GM19468 (cell line): Measurements from ENCODE around the gene MACROD2.

Source experiments
- ATAC-seq: cut with Tn5 transposase; IDR thresholded peaks from one replicate; pipeline ENCODE4 v1.9.1; 2021; ENCODE audit warnings: mild to moderate bottlenecking, moderate library complexity, moderate number of reproducible peaks; ENCODE audit not compliant: unreplicated experiment; ENCODE audit errors: extremely low read depth

The MACROD2 gene

GRCh38 chr20:15032352-15032622 lies 1037.0 kb downstream of the MACROD2 start:
- ATAC-seq: no peak

- ATAC-seq: no peak
Measured at GRCh38 chr20:15033269-15033668, 1038.0 kb downstream of the MACROD2 start.

GRCh38 chr20:15033891-15034290 lies 1038.6 kb downstream of the MACROD2 start:
- ATAC-seq: no peak

GRCh38 chr20:15036948-15037347 lies 1041.6 kb downstream of the MACROD2 start:
- no peak for ATAC-seq

GRCh38 chr20:15039088-15039752 lies 1043.9 kb downstream of the MACROD2 start:
- no peak for ATAC-seq

- no peak for ATAC-seq
Measured at GRCh38 chr20:15042723-15043122, 1047.4 kb downstream of the MACROD2 start.

GRCh38 chr20:15045246-15045645 lies 1049.9 kb downstream of the MACROD2 start:
- no peak for ATAC-seq

GRCh38 chr20:15047042-15047441 lies 1051.7 kb downstream of the MACROD2 start:
- ATAC-seq: no peak

- ATAC-seq: no peak
Measured at GRCh38 chr20:15047601-15048000, 1052.3 kb downstream of the MACROD2 start.

GRCh38 chr20:15056246-15056645 lies 1060.9 kb downstream of the MACROD2 start:
- ATAC-seq: no peak

- no peak for ATAC-seq
Measured at GRCh38 chr20:15058841-15059240, 1063.5 kb downstream of the MACROD2 start.

GRCh38 chr20:15059438-15059837 lies 1064.1 kb downstream of the MACROD2 start:
- no peak for ATAC-seq

GRCh38 chr20:15060265-15061060 lies 1065.1 kb downstream of the MACROD2 start:
- ATAC-seq: no peak

GRCh38 chr20:15061061-15061430 lies 1065.7 kb downstream of the MACROD2 start:
- ATAC-seq: no peak

- no peak for ATAC-seq
Measured at GRCh38 chr20:15061955-15062354, 1066.6 kb downstream of the MACROD2 start.

GRCh38 chr20:15063081-15063480 lies 1067.8 kb downstream of the MACROD2 start:
- ATAC-seq: no peak

GRCh38 chr20:15064741-15065140 lies 1069.4 kb downstream of the MACROD2 start:
- ATAC-seq: no peak

GRCh38 chr20:15065794-15066193 lies 1070.5 kb downstream of the MACROD2 start:
- ATAC-seq: no peak

- ATAC-seq: no peak
Measured at GRCh38 chr20:15068486-15068885, 1073.2 kb downstream of the MACROD2 start.

- no peak for ATAC-seq
Measured at GRCh38 chr20:15069355-15069754, 1074.0 kb downstream of the MACROD2 start.

- ATAC-seq: no peak
Measured at GRCh38 chr20:15071085-15071808, 1075.9 kb downstream of the MACROD2 start.
